ENCODE results near the gene GRIK4. TPM values are rescaled to one million over a fixed set of nuclear protein-coding genes. Genes with fewer than 3 reads are reported as not detected.

GRIK4 gene
- total RNA-seq, 1 experiment from 2014 or later: not detected

GRCh38 chr11:120746376-120746775 is 234.8 kb downstream of the GRIK4 start:
- H3K4me3 ChIP-seq (ENCODE audit: low read length): no peak overlapping the region
- DNase-seq: no peak
- no peaks in the 10 kb centered on the region for H3K36me3 ChIP-seq (ENCODE audit: insufficient read depth, low read length)
- no peak overlapping the region for H3K9ac ChIP-seq (ENCODE audit: low read length)
- H3K79me2 ChIP-seq (ENCODE audit: low read length): no peaks in the 10 kb centered on the region
- no peaks in the 10 kb centered on the region for H3K27me3 ChIP-seq (ENCODE audit: low read length)
- no peaks in the 10 kb centered on the region for H3K9me3 ChIP-seq (ENCODE audit: low read length)
- no peak overlapping the region for H2AFZ ChIP-seq (ENCODE audit: low read length)
- no peaks in the 10 kb centered on the region for H4K20me1 ChIP-seq (ENCODE audit: insufficient read depth, low read depth, low read length)
- no peaks in the 10 kb centered on the region for H3K4me1 ChIP-seq (ENCODE audit: low read length)
- H3K9me2 ChIP-seq (replicated peaks; ENCODE audit: insufficient read depth, low read length): no peaks in the 10 kb centered on the region
- no peak overlapping the region for H3K4me2 ChIP-seq (ENCODE audit: low read depth, low read length, poor library complexity, severe bottlenecking)
- H3K27ac ChIP-seq (ENCODE audit: low read length): no peak overlapping the region

- Histone ChIP-seq H3K36me3 (ENCODE audit: insufficient read depth, low read length) (no peaks in the 10 kb centered on the region), H3K27ac (ENCODE audit: low read length) (no peak overlapping the region), H3K4me2 (ENCODE audit: low read depth, low read length, poor library complexity, severe bottlenecking) (no peak overlapping the region), H3K9me3 (ENCODE audit: low read length) (no peaks in the 10 kb centered on the region), H3K9ac (ENCODE audit: low read length) (no peak overlapping the region), H3K79me2 (ENCODE audit: low read length) (no peaks in the 10 kb centered on the region), H3K4me1 (ENCODE audit: low read length) (no peaks in the 10 kb centered on the region), H2AFZ (ENCODE audit: low read length) (no peak overlapping the region), H3K4me3 (ENCODE audit: low read length) (no peak overlapping the region), H4K20me1 (ENCODE audit: insufficient read depth, low read depth, low read length) (no peaks in the 10 kb centered on the region), H3K27me3 (ENCODE audit: low read length) (no peaks in the 10 kb centered on the region), H3K9me2 (replicated peaks; ENCODE audit: insufficient read depth, low read length) (no peaks in the 10 kb centered on the region)
- no peak for DNase-seq
Measured at GRCh38 chr11:120746836-120747609, 235.5 kb downstream of the GRIK4 start.

- DNase-seq: no peak
- no peaks in the 10 kb centered on the region for H3K36me3 ChIP-seq (ENCODE audit: insufficient read depth, low read length)
- no peak overlapping the region for H3K4me2 ChIP-seq (ENCODE audit: low read depth, low read length, poor library complexity, severe bottlenecking)
- no peak overlapping the region for H2AFZ ChIP-seq (ENCODE audit: low read length)
- H3K9me2 ChIP-seq (replicated peaks; ENCODE audit: insufficient read depth, low read length): no peaks in the 10 kb centered on the region
- no peak overlapping the region for H3K27ac ChIP-seq (ENCODE audit: low read length)
- H3K4me1 ChIP-seq (ENCODE audit: low read length): no peaks in the 10 kb centered on the region
- H3K9ac ChIP-seq (ENCODE audit: low read length): no peak overlapping the region
- H3K9me3 ChIP-seq (ENCODE audit: low read length): no peaks in the 10 kb centered on the region
- H3K79me2 ChIP-seq (ENCODE audit: low read length): no peaks in the 10 kb centered on the region
- no peaks in the 10 kb centered on the region for H4K20me1 ChIP-seq (ENCODE audit: insufficient read depth, low read depth, low read length)
- H3K4me3 ChIP-seq (ENCODE audit: low read length): no peak overlapping the region
- H3K27me3 ChIP-seq (ENCODE audit: low read length): no peaks in the 10 kb centered on the region
Measured at GRCh38 chr11:120747850-120748814, 236.6 kb downstream of the GRIK4 start.

- Histone ChIP-seq H3K4me2 (ENCODE audit: low read depth, low read length, poor library complexity, severe bottlenecking) (no peak overlapping the region), H3K4me1 (ENCODE audit: low read length) (no peaks in the 10 kb centered on the region), H3K36me3 (ENCODE audit: insufficient read depth, low read length) (no peaks in the 10 kb centered on the region), H3K4me3 (ENCODE audit: low read length) (no peak overlapping the region), H4K20me1 (ENCODE audit: insufficient read depth, low read depth, low read length) (no peaks in the 10 kb centered on the region), H3K79me2 (ENCODE audit: low read length) (no peaks in the 10 kb centered on the region), H3K9me3 (ENCODE audit: low read length) (no peaks in the 10 kb centered on the region), H3K27ac (ENCODE audit: low read length) (no peak overlapping the region), H3K9me2 (replicated peaks; ENCODE audit: insufficient read depth, low read length) (no peaks in the 10 kb centered on the region), H3K9ac (ENCODE audit: low read length) (no peak overlapping the region), H3K27me3 (ENCODE audit: low read length) (no peaks in the 10 kb centered on the region), H2AFZ (ENCODE audit: low read length) (no peak overlapping the region)
- no peak for DNase-seq
Measured at GRCh38 chr11:120749395-120749794, 237.8 kb downstream of the GRIK4 start.

- Histone ChIP-seq H3K4me2 (ENCODE audit: low read depth, low read length, poor library complexity, severe bottlenecking) (no peak overlapping the region), H3K9me3 (ENCODE audit: low read length) (no peaks in the 10 kb centered on the region), H4K20me1 (ENCODE audit: insufficient read depth, low read depth, low read length) (no peaks in the 10 kb centered on the region), H3K9me2 (replicated peaks; ENCODE audit: insufficient read depth, low read length) (no peaks in the 10 kb centered on the region), H3K4me3 (ENCODE audit: low read length) (no peak overlapping the region), H3K36me3 (ENCODE audit: insufficient read depth, low read length) (no peaks in the 10 kb centered on the region), H3K9ac (ENCODE audit: low read length) (no peak overlapping the region), H3K27me3 (ENCODE audit: low read length) (no peaks in the 10 kb centered on the region), H3K79me2 (ENCODE audit: low read length) (no peaks in the 10 kb centered on the region), H2AFZ (ENCODE audit: low read length) (no peak overlapping the region), H3K4me1 (ENCODE audit: low read length) (no peaks in the 10 kb centered on the region), H3K27ac (ENCODE audit: low read length) (no peak overlapping the region)
- DNase-seq: no peak
Measured at GRCh38 chr11:120750647-120751549, 239.3 kb downstream of the GRIK4 start.

- Histone ChIP-seq H3K27me3 (ENCODE audit: low read length) (no peaks in the 10 kb centered on the region), H4K20me1 (ENCODE audit: insufficient read depth, low read depth, low read length) (no peaks in the 10 kb centered on the region), H3K27ac (ENCODE audit: low read length) (no peak overlapping the region), H3K4me3 (ENCODE audit: low read length) (no peak overlapping the region), H3K9me2 (replicated peaks; ENCODE audit: insufficient read depth, low read length) (no peaks in the 10 kb centered on the region), H2AFZ (ENCODE audit: low read length) (no peak overlapping the region), H3K4me2 (ENCODE audit: low read depth, low read length, poor library complexity, severe bottlenecking) (no peak overlapping the region), H3K4me1 (ENCODE audit: low read length) (no peaks in the 10 kb centered on the region), H3K9me3 (ENCODE audit: low read length) (no peaks in the 10 kb centered on the region), H3K36me3 (ENCODE audit: insufficient read depth, low read length) (no peaks in the 10 kb centered on the region), H3K9ac (ENCODE audit: low read length) (no peak overlapping the region), H3K79me2 (ENCODE audit: low read length) (no peaks in the 10 kb centered on the region)
- no peak for DNase-seq
Measured at GRCh38 chr11:120751550-120751949, 240.0 kb downstream of the GRIK4 start.

- Histone ChIP-seq H3K4me1 (ENCODE audit: low read length) (no peaks in the 10 kb centered on the region), H3K27me3 (ENCODE audit: low read length) (no peaks in the 10 kb centered on the region), H3K79me2 (ENCODE audit: low read length) (no peaks in the 10 kb centered on the region), H3K9ac (ENCODE audit: low read length) (no peak overlapping the region), H2AFZ (ENCODE audit: low read length) (no peak overlapping the region), H4K20me1 (ENCODE audit: insufficient read depth, low read depth, low read length) (no peaks in the 10 kb centered on the region), H3K27ac (ENCODE audit: low read length) (no peak overlapping the region), H3K9me3 (ENCODE audit: low read length) (no peaks in the 10 kb centered on the region), H3K36me3 (ENCODE audit: insufficient read depth, low read length) (no peaks in the 10 kb centered on the region), H3K4me2 (ENCODE audit: low read depth, low read length, poor library complexity, severe bottlenecking) (no peak overlapping the region), H3K4me3 (ENCODE audit: low read length) (no peak overlapping the region), H3K9me2 (replicated peaks; ENCODE audit: insufficient read depth, low read length) (no peaks in the 10 kb centered on the region)
- no peak for DNase-seq
Measured at GRCh38 chr11:120752668-120753067, 241.1 kb downstream of the GRIK4 start.

Data from Karpas-422 (cell line).